MM.1S (cell line): ENCODE results near the gene STK32B.

ENCODE experiments used
- CTCF ChIP-seq: fragments of 300-600 bp; sonication (generic); IDR thresholded peaks from 2 replicates; pipeline ENCODE4 v1.5.1; 2016; ENCODE audit warnings: antibody characterized with exemption, low read length, mixed read lengths
- EZH2phosphoT487 ChIP-seq: fragments of 300-600 bp; sonication (generic); IDR thresholded peaks from 2 replicates; pipeline ENCODE4 v1.6.1; 2018; ENCODE audit warnings: antibody characterized with exemption, low read length

- TF ChIP-seq CTCF, result no peak
- no peak for TF ChIP-seq EZH2phosphoT487
Measured at GRCh38 chr4:5215321-5215720, 164.0 kb downstream of the STK32B start.
